ENCODE data around the gene ZGPAT.

ZGPAT gene

DNA sequence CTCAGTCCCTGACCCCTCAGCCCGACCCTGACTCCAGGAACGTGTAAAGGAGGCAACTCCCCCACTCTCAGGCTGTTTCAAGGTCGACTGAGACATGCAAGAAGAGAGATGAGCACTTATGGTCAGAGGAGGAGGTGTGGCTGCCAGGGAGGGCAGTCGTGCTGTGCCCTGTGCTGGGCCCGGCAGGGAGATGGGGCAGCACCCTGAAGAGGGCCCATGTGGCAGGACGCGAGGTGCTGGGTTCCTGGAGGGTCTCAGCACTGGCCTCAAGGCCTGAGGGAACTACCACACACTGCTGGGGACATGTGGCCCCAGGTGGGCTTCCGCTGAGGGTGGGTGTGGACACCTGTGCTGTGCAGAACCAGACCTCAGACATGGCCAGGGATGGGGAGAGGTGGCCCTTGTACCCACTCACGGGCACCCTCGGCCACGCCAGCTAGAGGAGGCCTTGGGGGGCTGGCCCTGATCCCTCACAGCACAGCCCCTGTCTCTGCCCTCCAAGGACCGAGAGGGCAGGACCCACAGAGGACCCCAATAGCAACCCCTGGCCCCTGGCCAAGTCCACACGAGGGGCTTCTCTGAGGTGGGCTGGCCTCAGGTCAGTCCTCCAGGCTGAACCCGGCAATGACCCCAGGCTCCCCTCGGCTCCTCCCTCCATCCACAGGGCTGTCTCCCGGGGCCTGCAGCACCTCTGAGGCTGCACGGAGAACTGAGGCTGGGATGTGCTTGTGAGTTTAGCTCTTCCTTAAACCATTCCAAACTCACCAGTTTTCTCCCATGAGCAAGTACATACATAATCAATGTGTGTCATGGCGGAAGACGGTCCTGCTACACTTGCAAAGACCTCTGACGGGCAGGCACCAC is 40.5 kb downstream of the ZGPAT start:
- Histone ChIP-seq H3K9me3 (ENCODE audit: low read length) (no peaks in the 10 kb centered on the region), H3K4me3 (ENCODE audit: low read depth, low read length, poor library complexity, severe bottlenecking) (no peak overlapping the region), H3F3A (ENCODE audit: insufficient read depth, low read length) (no peaks in the 10 kb centered on the region), H3K79me2 (ENCODE audit: insufficient read depth, low read length) (no peaks in the 10 kb centered on the region), H3K9ac (ENCODE audit: low read length) (no peak overlapping the region), H3K27ac (ENCODE audit: low read depth, low read length, poor library complexity, severe bottlenecking) (no peak overlapping the region), H3K36me3 (ENCODE audit: insufficient read depth, low read length) (no peaks in the 10 kb centered on the region), H3K27me3 (ENCODE audit: insufficient read depth, low read length) (no peaks in the 10 kb centered on the region), H4K20me1 (ENCODE audit: insufficient read depth, low read length) (no peaks in the 10 kb centered on the region), H3K9me2 (ENCODE audit: low read depth, low read length) (no peaks in the 10 kb centered on the region), H3K4me2 (ENCODE audit: low read length) (no peak overlapping the region), H2AFZ (ENCODE audit: low read length) (no peak overlapping the region), H3K4me1 (ENCODE audit: insufficient read depth, low read length, severe bottlenecking) (peaks cover 3% of the 10 kb centered on the region)
- TF ChIP-seq, protein P1, sequence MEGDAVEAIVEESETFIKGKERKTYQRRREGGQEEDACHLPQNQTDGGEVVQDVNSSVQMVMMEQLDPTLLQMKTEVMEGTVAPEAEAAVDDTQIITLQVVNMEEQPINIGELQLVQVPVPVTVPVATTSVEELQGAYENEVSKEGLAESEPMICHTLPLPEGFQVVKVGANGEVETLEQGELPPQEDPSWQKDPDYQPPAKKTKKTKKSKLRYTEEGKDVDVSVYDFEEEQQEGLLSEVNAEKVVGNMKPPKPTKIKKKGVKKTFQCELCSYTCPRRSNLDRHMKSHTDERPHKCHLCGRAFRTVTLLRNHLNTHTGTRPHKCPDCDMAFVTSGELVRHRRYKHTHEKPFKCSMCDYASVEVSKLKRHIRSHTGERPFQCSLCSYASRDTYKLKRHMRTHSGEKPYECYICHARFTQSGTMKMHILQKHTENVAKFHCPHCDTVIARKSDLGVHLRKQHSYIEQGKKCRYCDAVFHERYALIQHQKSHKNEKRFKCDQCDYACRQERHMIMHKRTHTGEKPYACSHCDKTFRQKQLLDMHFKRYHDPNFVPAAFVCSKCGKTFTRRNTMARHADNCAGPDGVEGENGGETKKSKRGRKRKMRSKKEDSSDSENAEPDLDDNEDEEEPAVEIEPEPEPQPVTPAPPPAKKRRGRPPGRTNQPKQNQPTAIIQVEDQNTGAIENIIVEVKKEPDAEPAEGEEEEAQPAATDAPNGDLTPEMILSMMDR (IDR thresholded peaks at IDR 0.05; ENCODE audit: low read length), result no peak
- no peak for TF ChIP-seq EZH2 (IDR thresholded peaks at IDR 0.05; ENCODE audit: borderline replicate concordance, low read length)

DNA sequence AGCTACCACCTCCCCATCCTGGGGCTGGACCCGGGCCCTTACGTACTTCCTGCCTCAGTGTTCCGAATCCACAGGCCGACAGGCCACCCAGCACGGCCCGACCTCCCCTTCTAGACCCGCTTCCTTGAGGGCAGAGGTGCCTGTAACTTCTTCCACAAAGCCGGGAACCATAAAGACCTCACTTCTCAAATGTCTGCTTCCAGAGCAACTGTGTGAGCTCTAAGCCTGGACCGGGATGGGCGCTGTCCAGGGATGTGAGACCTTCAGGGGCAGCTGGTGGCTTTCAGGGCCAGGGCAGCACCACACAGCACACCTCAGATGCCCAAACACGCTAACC is 41.1 kb downstream of the ZGPAT start:
- H3K27ac ChIP-seq (ENCODE audit: low read depth, low read length, poor library complexity, severe bottlenecking), result no peak overlapping the region
- no peaks in the 10 kb centered on the region for H3K9me2 ChIP-seq (ENCODE audit: low read depth, low read length)
- H3K9ac ChIP-seq (ENCODE audit: low read length), result no peak overlapping the region
- H3K4me1 ChIP-seq (ENCODE audit: insufficient read depth, low read length, severe bottlenecking), result peaks cover 3% of the 10 kb centered on the region
- no peak overlapping the region for H3K4me2 ChIP-seq (ENCODE audit: low read length)
- TF ChIP-seq EZH2 (IDR thresholded peaks at IDR 0.05; ENCODE audit: borderline replicate concordance, low read length), result no peak
- TF ChIP-seq, protein P1 (IDR thresholded peaks at IDR 0.05; ENCODE audit: low read length), result no peak
- H3K9me3 ChIP-seq (ENCODE audit: low read length), result no peaks in the 10 kb centered on the region
- H3F3A ChIP-seq (ENCODE audit: insufficient read depth, low read length), result no peaks in the 10 kb centered on the region
- no peak overlapping the region for H3K4me3 ChIP-seq (ENCODE audit: low read depth, low read length, poor library complexity, severe bottlenecking)
- no peaks in the 10 kb centered on the region for H4K20me1 ChIP-seq (ENCODE audit: insufficient read depth, low read length)
- no peaks in the 10 kb centered on the region for H3K79me2 ChIP-seq (ENCODE audit: insufficient read depth, low read length)
- no peaks in the 10 kb centered on the region for H3K36me3 ChIP-seq (ENCODE audit: insufficient read depth, low read length)
- no peak overlapping the region for H2AFZ ChIP-seq (ENCODE audit: low read length)
- no peaks in the 10 kb centered on the region; the same call in 1 of the 2 replicates for H3K27me3 ChIP-seq (ENCODE audit: insufficient read depth, low read length)

GRCh38 chr20:63749597-63750508 is 42.0 kb downstream of the ZGPAT start:
- Histone ChIP-seq H3K79me2 (ENCODE audit: insufficient read depth, low read length) (no peaks in the 10 kb centered on the region), H3K4me2 (ENCODE audit: low read length) (no peak overlapping the region), H4K20me1 (ENCODE audit: insufficient read depth, low read length) (no peaks in the 10 kb centered on the region), H3K9ac (ENCODE audit: low read length) (no peak overlapping the region), H3K27me3 (ENCODE audit: insufficient read depth, low read length) (no peaks in the 10 kb centered on the region; the same call in 1 of the 2 replicates), H3K4me1 (ENCODE audit: insufficient read depth, low read length, severe bottlenecking) (peaks cover 3% of the 10 kb centered on the region), H3K27ac (ENCODE audit: low read depth, low read length, poor library complexity, severe bottlenecking) (no peak overlapping the region), H3K4me3 (ENCODE audit: low read depth, low read length, poor library complexity, severe bottlenecking) (no peak overlapping the region), H3F3A (ENCODE audit: insufficient read depth, low read length) (no peaks in the 10 kb centered on the region), H3K9me3 (ENCODE audit: low read length) (no peaks in the 10 kb centered on the region), H3K9me2 (ENCODE audit: low read depth, low read length) (no peaks in the 10 kb centered on the region), H2AFZ (ENCODE audit: low read length) (no peak overlapping the region), H3K36me3 (ENCODE audit: insufficient read depth, low read length) (no peaks in the 10 kb centered on the region)
- TF ChIP-seq, protein P1 (IDR thresholded peaks at IDR 0.05; ENCODE audit: low read length), result no peak
- no peak for TF ChIP-seq EZH2 (IDR thresholded peaks at IDR 0.05; ENCODE audit: borderline replicate concordance, low read length)
